ENCODE measurements around the gene ZNHIT1.

Gene ZNHIT1

GRCh38 chr7:101172854-101173751 lies 44.9 kb upstream of the ZNHIT1 start:
- peaks cover 26% of the 10 kb centered on the region for H4K20me1 ChIP-seq
- TF ChIP-seq Cebpa-rat (IDR thresholded peaks at IDR 0.05): no peak
- peaks cover 84% of the 10 kb centered on the region for H3K4me1 ChIP-seq
- peaks cover 100% of the 10 kb centered on the region for H3K27me3 ChIP-seq
- peak overlapping the region; percentile 55 for H3K4me3 ChIP-seq
- peak overlapping the region; percentile 96 for H3K4me2 ChIP-seq
- no peak overlapping the region for H3K9ac ChIP-seq
- peaks cover 24% of the 10 kb centered on the region for H3K9me3 ChIP-seq
- no peaks in the 10 kb centered on the region for H3K36me3 ChIP-seq
- H3K27ac ChIP-seq: peak overlapping the region; percentile 44; the same call in 1 of the 2 replicates

GRCh38 chr7:101173752-101174244 lies 44.2 kb upstream of the ZNHIT1 start:
- peaks cover 85% of the 10 kb centered on the region for H3K4me1 ChIP-seq
- H3K36me3 ChIP-seq: no peaks in the 10 kb centered on the region
- H3K9me3 ChIP-seq: peaks cover 24% of the 10 kb centered on the region
- H3K4me2 ChIP-seq: peak overlapping the region; percentile 96
- peaks cover 19% of the 10 kb centered on the region for H4K20me1 ChIP-seq
- H3K4me3 ChIP-seq: peak overlapping the region; percentile 55
- no peak for TF ChIP-seq Cebpa-rat (IDR thresholded peaks at IDR 0.05)
- H3K27me3 ChIP-seq: peaks cover 100% of the 10 kb centered on the region
- no peak overlapping the region for H3K9ac ChIP-seq
- H3K27ac ChIP-seq: no peak overlapping the region

GRCh38 chr7:101174322-101174854 lies 43.6 kb upstream of the ZNHIT1 start:
- no peaks in the 10 kb centered on the region for H3K36me3 ChIP-seq
- peaks cover 80% of the 10 kb centered on the region for H3K4me1 ChIP-seq
- peaks cover 24% of the 10 kb centered on the region for H3K9me3 ChIP-seq
- H3K27ac ChIP-seq: no peak overlapping the region
- no peak overlapping the region for H3K9ac ChIP-seq
- peaks cover 15% of the 10 kb centered on the region for H4K20me1 ChIP-seq
- TF ChIP-seq Cebpa-rat (IDR thresholded peaks at IDR 0.05): no peak
- H3K27me3 ChIP-seq: peaks cover 100% of the 10 kb centered on the region
- peak overlapping the region; percentile 96 for H3K4me2 ChIP-seq
- peak overlapping the region; percentile 55 for H3K4me3 ChIP-seq

- 0 out of 2 replicates have a peak overlapping the region, but pooled peaks have one; percentile 28 for H3K4me2 ChIP-seq
- peaks cover 100% of the 10 kb centered on the region for H3K27me3 ChIP-seq
Measured at GRCh38 chr7:101175664-101176063, 42.3 kb upstream of the ZNHIT1 start.

GRCh38 chr7:101177644-101178043 lies 40.3 kb upstream of the ZNHIT1 start:
- no peaks in the 10 kb centered on the region for H4K20me1 ChIP-seq
- no peak for TF ChIP-seq Cebpa-rat (IDR thresholded peaks at IDR 0.05)
- H3K9me3 ChIP-seq: peaks cover 19% of the 10 kb centered on the region
- no peak overlapping the region for H3K4me2 ChIP-seq
- no peak overlapping the region for H3K9ac ChIP-seq
- no peaks in the 10 kb centered on the region for H3K36me3 ChIP-seq
- peaks cover 59% of the 10 kb centered on the region for H3K4me1 ChIP-seq
- no peak overlapping the region for H3K27ac ChIP-seq
- H3K4me3 ChIP-seq: no peak overlapping the region
- H3K27me3 ChIP-seq: peaks cover 100% of the 10 kb centered on the region

More at GRCh38 chr7:101175664-101176063, 42.3 kb upstream of the ZNHIT1 start:
- TF ChIP-seq Cebpa-rat (IDR thresholded peaks at IDR 0.05): no peak
- Histone ChIP-seq H3K9ac (no peak overlapping the region), H3K9me3 (peaks cover 24% of the 10 kb centered on the region), H3K27ac (no peak overlapping the region), H4K20me1 (peaks cover 5% of the 10 kb centered on the region; the same call in 1 of the 2 replicates), H3K4me1 (peaks cover 79% of the 10 kb centered on the region), H3K4me3 (no peak overlapping the region), H3K36me3 (no peaks in the 10 kb centered on the region)

GRCh38 chr7:101179117-101179516 lies 38.8 kb upstream of the ZNHIT1 start:
- peaks cover 86% of the 10 kb centered on the region for H3K27me3 ChIP-seq
- no peaks in the 10 kb centered on the region for H3K36me3 ChIP-seq
- H3K4me3 ChIP-seq: peak overlapping the region; percentile 58
- H3K4me1 ChIP-seq: peaks cover 44% of the 10 kb centered on the region
- no peak overlapping the region for H3K27ac ChIP-seq
- H3K9ac ChIP-seq: no peak overlapping the region
- peaks cover 4% of the 10 kb centered on the region for H3K9me3 ChIP-seq
- no peaks in the 10 kb centered on the region for H4K20me1 ChIP-seq
- no peak for TF ChIP-seq Cebpa-rat (IDR thresholded peaks at IDR 0.05)
- peak overlapping the region; percentile 83 for H3K4me2 ChIP-seq

- Histone ChIP-seq H3K4me3 (peak overlapping the region; percentile 58), H3K27ac (no peak overlapping the region), H3K9me3 (no peaks in the 10 kb centered on the region), H3K4me1 (peaks cover 38% of the 10 kb centered on the region), H4K20me1 (no peaks in the 10 kb centered on the region), H3K4me2 (peak overlapping the region; percentile 83), H3K9ac (no peak overlapping the region), H3K27me3 (peaks cover 80% of the 10 kb centered on the region), H3K36me3 (no peaks in the 10 kb centered on the region)
- TF ChIP-seq Cebpa-rat (IDR thresholded peaks at IDR 0.05): no peak
Measured at GRCh38 chr7:101179713-101180112, 38.3 kb upstream of the ZNHIT1 start.

GRCh38 chr7:101180130-101180755 lies 37.7 kb upstream of the ZNHIT1 start, which contains the start of gene NAT16:
NAT16 (minus strand) TSS chr7:101180293; CDS start chr7:101174807, 5,486 bp downstream.
- Histone ChIP-seq H3K36me3 (no peaks in the 10 kb centered on the region), H3K4me1 (peaks cover 35% of the 10 kb centered on the region), H3K27ac (no peak within 1 kb of the TSS), H3K4me2 (peak within 1 kb of the TSS; percentile 83), H3K27me3 (peaks cover 75% of the 10 kb centered on the region), H3K9ac (no peak within 1 kb of the TSS), H3K4me3 (peak within 1 kb of the TSS; percentile 58), H3K9me3 (no peaks in the 10 kb centered on the region), H4K20me1 (no peaks in the 10 kb centered on the region)
- TF ChIP-seq Cebpa-rat (IDR thresholded peaks at IDR 0.05): no peak

- Histone ChIP-seq H3K9ac (no peak overlapping the region), H4K20me1 (no peaks in the 10 kb centered on the region), H3K4me2 (no peak overlapping the region), H3K27ac (no peak overlapping the region), H3K4me1 (peaks cover 2% of the 10 kb centered on the region; the same call in 1 of the 2 replicates), H3K27me3 (peaks cover 23% of the 10 kb centered on the region), H3K36me3 (no peaks in the 10 kb centered on the region), H3K4me3 (no peak overlapping the region), H3K9me3 (no peaks in the 10 kb centered on the region)
- no peak for TF ChIP-seq Cebpa-rat (IDR thresholded peaks at IDR 0.05)
Measured at GRCh38 chr7:101185258-101185839, 32.6 kb upstream of the ZNHIT1 start.

Measured in BLaER1 (cell line).